ENCODE measurements around the gene SOD3. TPM values are rescaled to one million over a fixed set of nuclear protein-coding genes. Genes with fewer than 3 reads are reported as not detected.

Gene SOD3
- total RNA-seq, 2 donors from 2014 or later, result not detected

DNA sequence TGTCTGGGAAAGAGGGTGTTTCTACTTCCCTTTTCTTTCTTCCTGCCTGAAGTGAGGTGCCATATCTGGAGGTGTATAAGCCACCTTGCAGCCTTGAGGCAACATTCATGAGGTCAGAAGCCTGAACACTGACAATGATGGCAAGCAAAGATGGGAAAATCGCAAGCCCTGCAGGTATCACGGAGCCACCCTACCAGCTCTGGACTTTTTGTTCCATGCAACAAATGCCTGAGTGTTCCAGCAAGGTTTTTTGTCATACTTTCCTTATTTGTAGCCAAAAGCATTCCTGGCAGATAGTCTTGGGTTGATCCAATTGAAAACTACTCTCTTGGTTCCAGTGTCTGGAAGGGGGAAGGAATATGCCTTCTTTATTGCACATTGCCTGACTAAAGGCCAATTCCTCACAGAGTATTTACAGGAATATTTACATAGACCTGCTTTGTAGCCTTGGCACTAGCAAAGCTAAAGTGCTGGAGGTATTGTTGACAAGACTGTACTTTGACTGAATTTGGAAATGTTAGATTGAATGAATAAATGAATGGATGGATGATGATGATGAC lies 14.4 kb upstream of the SOD3 start:
- H3K9me3 ChIP-seq (ENCODE audit: control insufficient read depth, low read length, poor library complexity, severe bottlenecking), result no peaks in the 10 kb centered on the region
- Mint-ChIP-seq H3K27me3 (no peaks in the 10 kb centered on the region), H3K36me3 (ENCODE audit: low read depth) (no peaks in the 10 kb centered on the region), H3K4me1 (no peaks in the 10 kb centered on the region), H3K27ac (no peak overlapping the region), H3K4me3 (no peak overlapping the region)
- ATAC-seq, result no peak
- DNase-seq, result no peak

DNA sequence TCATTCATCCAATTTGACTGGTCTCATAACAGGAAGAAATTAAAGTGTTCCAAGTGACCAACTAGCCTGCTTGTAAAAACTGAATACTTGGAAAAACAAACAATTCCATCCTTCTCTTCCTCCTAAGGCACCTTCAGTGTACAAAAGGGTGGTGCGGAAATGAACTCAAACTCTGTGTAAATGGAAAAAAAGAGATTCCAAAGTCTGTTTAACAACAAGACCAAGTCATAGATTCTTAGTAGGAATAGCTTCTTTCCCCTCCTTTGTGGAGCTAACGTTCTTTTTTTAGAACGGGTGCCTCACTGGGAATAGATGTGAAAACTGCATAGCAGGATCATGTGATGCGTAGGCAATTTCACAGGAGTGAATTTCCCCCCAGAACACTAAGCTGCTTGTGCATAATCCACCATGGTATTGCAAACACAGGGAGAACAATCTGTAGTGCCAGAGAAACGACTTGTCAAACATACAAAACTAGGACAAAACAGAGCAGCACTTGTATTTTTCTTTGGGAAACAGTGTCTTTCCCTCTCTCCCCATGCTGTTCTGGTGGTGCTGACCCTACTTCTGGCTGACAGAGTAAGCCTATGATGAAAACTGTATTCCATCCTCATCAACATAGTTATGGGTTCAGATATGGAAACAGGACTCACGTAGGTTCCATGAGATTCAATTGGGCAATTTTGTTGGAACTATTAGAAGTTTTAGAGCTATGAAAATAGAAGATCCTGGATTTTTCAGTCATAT lies 13.2 kb upstream of the SOD3 start:
- H3K36me3 Mint-ChIP-seq (ENCODE audit: low read depth), result no peaks in the 10 kb centered on the region
- no peak overlapping the region for H3K4me3 Mint-ChIP-seq
- H3K27ac Mint-ChIP-seq, result no peak overlapping the region
- H3K4me1 Mint-ChIP-seq, result no peaks in the 10 kb centered on the region
- no peaks in the 10 kb centered on the region for H3K27me3 Mint-ChIP-seq
- DNase-seq (no peak), ATAC-seq (no peak)
- H3K9me3 ChIP-seq (ENCODE audit: control insufficient read depth, low read length, poor library complexity, severe bottlenecking), result no peaks in the 10 kb centered on the region

DNA sequence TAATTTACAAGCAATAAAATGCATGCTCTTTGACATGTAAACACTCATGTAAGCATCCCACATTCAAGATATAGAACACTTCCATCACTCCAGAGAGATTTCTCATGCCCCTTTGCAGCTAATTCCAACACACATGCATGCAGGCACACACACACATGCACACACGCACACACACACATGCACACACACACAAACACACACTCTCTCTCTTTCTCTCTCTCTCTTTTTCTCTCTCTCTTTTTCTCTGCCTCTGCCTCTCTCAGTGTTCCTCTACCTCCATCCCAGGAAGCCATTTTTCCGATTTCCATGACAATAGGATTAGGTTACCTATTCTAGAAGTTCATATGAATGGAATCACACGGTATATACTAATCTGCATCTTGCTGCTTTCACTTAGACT lies 11.9 kb upstream of the SOD3 start:
- Mint-ChIP-seq H3K4me3 (no peak overlapping the region), H3K4me1 (no peaks in the 10 kb centered on the region), H3K36me3 (ENCODE audit: low read depth) (no peaks in the 10 kb centered on the region), H3K27ac (no peak overlapping the region), H3K27me3 (no peaks in the 10 kb centered on the region)
- ATAC-seq (no peak), DNase-seq (no peak)
- no peaks in the 10 kb centered on the region for H3K9me3 ChIP-seq (ENCODE audit: control insufficient read depth, low read length, poor library complexity, severe bottlenecking)

GRCh38 chr4:24791043-24791442 lies 4.3 kb upstream of the SOD3 start:
- Mint-ChIP-seq H3K4me1 (peaks cover 2% of the 10 kb centered on the region), H3K4me3 (no peak overlapping the region), H3K36me3 (ENCODE audit: low read depth) (no peaks in the 10 kb centered on the region), H3K27ac (no peak overlapping the region), H3K27me3 (peaks cover 22% of the 10 kb centered on the region)
- DNase-seq, result no peak
- no peak for ATAC-seq
- H3K9me3 ChIP-seq (ENCODE audit: control insufficient read depth, low read length, poor library complexity, severe bottlenecking), result no peaks in the 10 kb centered on the region

GRCh38 chr4:24792552-24792951 lies 2.8 kb upstream of the SOD3 start:
- Mint-ChIP-seq H3K27ac (no peak overlapping the region), H3K4me1 (peaks cover 2% of the 10 kb centered on the region), H3K4me3 (no peak overlapping the region), H3K27me3 (peaks cover 22% of the 10 kb centered on the region), H3K36me3 (ENCODE audit: low read depth) (no peaks in the 10 kb centered on the region)
- no peak for DNase-seq
- no peak for ATAC-seq
- no peaks in the 10 kb centered on the region for H3K9me3 ChIP-seq (ENCODE audit: control insufficient read depth, low read length, poor library complexity, severe bottlenecking)

DNA sequence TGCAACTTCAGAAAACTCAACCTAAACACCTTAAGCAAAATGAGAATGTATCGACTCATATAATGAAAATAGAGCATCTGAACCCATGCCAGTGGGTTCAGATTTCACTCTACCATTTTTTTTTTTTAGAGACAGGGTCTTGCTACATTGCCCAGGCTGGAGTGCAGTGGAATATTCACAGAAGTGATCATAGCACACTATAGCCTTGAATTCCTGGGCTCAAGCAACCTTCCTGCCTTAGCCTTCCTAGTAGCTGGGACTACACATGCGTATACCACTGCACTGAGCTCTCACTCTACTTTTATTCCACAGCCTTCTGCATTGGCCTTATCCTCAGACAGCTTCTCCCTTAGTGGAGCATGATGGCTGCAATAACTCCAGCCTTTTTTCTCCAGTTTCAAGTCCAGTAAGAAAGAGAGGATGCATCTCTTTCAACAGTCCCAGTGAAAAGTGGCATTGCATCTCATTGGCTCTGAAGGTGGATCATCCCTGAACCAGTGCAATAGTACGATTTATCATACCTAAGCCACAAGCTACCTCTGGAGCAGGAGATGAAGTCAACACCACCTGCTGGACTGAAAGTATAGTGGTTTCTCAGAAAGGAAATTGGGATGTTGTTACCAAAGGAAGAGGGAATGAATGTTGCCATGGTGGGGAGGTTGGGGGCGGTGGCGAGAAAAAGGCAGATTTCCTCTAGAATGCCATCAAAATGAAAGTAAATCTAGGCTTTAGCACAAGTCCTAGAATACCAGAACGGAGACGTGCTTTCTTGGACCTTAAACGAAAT lies 2.0 kb upstream of the SOD3 start:
- Mint-ChIP-seq H3K36me3 (ENCODE audit: low read depth) (no peaks in the 10 kb centered on the region), H3K4me1 (peaks cover 2% of the 10 kb centered on the region), H3K4me3 (no peak overlapping the region), H3K27ac (no peak overlapping the region), H3K27me3 (peaks cover 28% of the 10 kb centered on the region)
- DNase-seq (no peak), ATAC-seq (no peak)
- H3K9me3 ChIP-seq (ENCODE audit: control insufficient read depth, low read length, poor library complexity, severe bottlenecking), result no peaks in the 10 kb centered on the region

- no peak for DNase-seq
Observed at GRCh38 chr4:24794051-24794450, 1.3 kb upstream of the SOD3 start.

GRCh38 chr4:24794480-24794879 lies 893 bp upstream of the SOD3 start:
- no peak for DNase-seq
- ATAC-seq, result no peak
- Mint-ChIP-seq H3K4me1 (peaks cover 2% of the 10 kb centered on the region), H3K27me3 (peaks cover 35% of the 10 kb centered on the region), H3K36me3 (ENCODE audit: low read depth) (no peaks in the 10 kb centered on the region), H3K4me3 (no peak overlapping the region), H3K27ac (no peak overlapping the region)
- H3K9me3 ChIP-seq (ENCODE audit: control insufficient read depth, low read length, poor library complexity, severe bottlenecking), result no peaks in the 10 kb centered on the region

More at GRCh38 chr4:24794051-24794450, 1.3 kb upstream of the SOD3 start:
- peaks cover 34% of the 10 kb centered on the region for H3K27me3 Mint-ChIP-seq
- no peak overlapping the region for H3K27ac Mint-ChIP-seq
- peaks cover 2% of the 10 kb centered on the region for H3K4me1 Mint-ChIP-seq
- H3K4me3 Mint-ChIP-seq, result no peak overlapping the region
- H3K36me3 Mint-ChIP-seq (ENCODE audit: low read depth), result no peaks in the 10 kb centered on the region
- H3K9me3 ChIP-seq (ENCODE audit: control insufficient read depth, low read length, poor library complexity, severe bottlenecking), result no peaks in the 10 kb centered on the region
- ATAC-seq, result no peak

DNA sequence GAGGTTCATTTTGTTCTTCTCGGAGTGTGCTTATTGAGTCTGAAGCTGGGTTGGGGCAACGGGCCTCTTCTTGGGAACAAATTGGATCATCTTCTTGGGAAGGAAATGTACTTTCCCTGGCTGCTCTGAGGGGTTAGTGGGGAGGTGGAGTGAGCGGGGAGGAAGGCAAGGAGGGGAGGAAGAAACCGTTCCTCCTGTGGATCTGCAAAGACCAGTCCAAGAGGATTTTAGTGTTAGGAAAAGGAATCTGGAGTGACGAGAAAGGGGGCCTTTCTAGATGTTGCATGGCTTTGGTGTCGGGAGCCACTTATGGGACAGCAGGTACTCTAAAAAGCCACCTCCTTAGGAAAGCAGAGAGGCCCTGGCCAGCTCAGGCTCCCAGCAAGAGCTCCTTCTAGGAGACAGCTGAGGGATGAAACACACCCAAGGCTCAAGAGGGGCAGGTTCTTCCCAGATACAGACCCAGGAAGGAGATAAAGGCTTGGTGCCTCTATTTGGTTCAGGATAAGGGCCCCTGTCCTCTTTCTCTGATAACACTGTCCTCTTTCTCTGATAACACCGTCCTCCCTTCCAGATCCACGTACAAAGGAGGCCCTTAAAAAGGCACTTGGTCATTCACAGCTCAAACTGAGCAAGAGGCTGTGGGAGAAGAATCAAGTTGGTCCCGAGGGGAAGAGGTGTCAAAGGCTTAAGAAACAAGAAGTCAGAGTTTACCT lies 451 bp downstream of the SOD3 start:
- Mint-ChIP-seq H3K4me3 (no peak overlapping the region), H3K4me1 (peaks cover 2% of the 10 kb centered on the region), H3K27ac (no peak overlapping the region), H3K27me3 (peaks cover 38% of the 10 kb centered on the region), H3K36me3 (ENCODE audit: low read depth) (no peaks in the 10 kb centered on the region)
- ATAC-seq (no peak), DNase-seq (no peak)
- H3K9me3 ChIP-seq (ENCODE audit: control insufficient read depth, low read length, poor library complexity, severe bottlenecking), result no peaks in the 10 kb centered on the region

DNA sequence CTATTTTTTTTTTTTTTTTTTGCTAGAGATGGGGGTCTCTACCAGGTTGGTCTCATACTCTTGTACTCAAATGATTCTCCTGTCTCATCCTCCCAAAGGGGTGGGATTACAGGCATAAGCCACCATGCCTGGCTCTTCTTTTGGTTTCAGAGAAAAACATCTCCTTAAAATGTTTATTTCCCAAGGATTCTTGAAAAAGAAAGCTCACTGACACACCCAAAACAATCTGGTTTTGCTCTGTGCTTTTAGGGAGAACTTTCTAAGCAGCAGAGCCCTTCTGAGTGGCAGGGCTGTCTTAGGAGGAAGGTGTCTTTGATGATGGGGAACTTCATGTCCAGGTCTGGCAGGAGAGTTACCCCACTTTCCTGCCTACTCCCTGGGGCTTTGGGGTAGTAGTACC lies 1.2 kb downstream of the SOD3 start:
- ATAC-seq (no peak), DNase-seq (no peak)
- H3K9me3 ChIP-seq (ENCODE audit: control insufficient read depth, low read length, poor library complexity, severe bottlenecking), result no peaks in the 10 kb centered on the region
- Mint-ChIP-seq H3K4me3 (no peak overlapping the region), H3K36me3 (ENCODE audit: low read depth) (no peaks in the 10 kb centered on the region), H3K27ac (no peak overlapping the region), H3K4me1 (peaks cover 2% of the 10 kb centered on the region), H3K27me3 (peaks cover 43% of the 10 kb centered on the region)

DNA sequence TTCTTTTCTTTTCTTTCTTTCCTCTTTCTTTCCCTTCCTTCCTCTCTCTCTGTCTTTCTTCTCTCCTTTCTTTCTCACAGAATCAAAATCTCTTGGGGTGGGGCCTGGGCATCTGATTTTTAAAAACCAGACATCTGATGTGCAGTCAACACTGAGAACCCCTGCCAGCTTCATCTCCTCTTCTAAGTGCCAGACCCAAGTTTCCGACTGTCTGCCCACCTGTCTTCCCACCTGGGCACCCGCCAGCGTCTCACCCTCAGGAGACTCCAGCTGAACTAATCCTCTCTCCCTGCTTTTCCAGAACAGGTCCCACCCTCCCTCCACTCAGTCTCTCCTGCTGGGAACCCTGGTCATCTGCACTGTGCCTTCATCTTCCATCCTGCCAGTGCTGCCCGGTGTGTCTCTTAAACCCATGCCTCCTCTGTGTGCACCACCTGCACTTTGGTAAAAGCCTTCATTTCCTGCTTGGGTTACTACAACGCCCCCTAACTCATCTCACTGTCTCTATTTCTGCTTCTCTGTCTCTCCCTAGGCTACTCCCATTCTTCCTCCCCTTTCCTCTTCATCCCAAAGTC lies 2.8 kb downstream of the SOD3 start:
- Mint-ChIP-seq H3K4me3 (no peak overlapping the region), H3K4me1 (peaks cover 2% of the 10 kb centered on the region), H3K27ac (no peak overlapping the region), H3K36me3 (ENCODE audit: low read depth) (no peaks in the 10 kb centered on the region), H3K27me3 (peaks cover 49% of the 10 kb centered on the region)
- no peak for DNase-seq
- no peak for ATAC-seq
- H3K9me3 ChIP-seq (ENCODE audit: control insufficient read depth, low read length, poor library complexity, severe bottlenecking), result no peaks in the 10 kb centered on the region

DNA sequence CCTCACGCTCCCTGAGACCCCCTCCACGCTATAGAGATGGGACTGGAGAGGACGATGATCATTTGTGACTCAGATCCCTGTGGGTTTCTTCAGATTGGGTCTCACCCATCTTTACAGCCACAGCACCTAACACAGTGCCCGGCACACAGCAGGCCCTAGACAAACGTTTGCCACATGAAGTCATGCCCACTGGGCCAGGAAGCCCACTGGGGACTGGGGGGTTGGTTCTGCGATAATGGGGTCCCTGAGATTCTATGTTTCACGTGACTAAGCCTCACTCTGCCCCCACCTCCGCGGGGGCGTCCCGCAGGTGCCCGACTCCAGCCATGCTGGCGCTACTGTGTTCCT lies 3.8 kb downstream of the SOD3 start:
- no peak for DNase-seq
- Mint-ChIP-seq H3K4me3 (no peak overlapping the region), H3K27me3 (peaks cover 52% of the 10 kb centered on the region), H3K27ac (no peak overlapping the region), H3K4me1 (peaks cover 2% of the 10 kb centered on the region), H3K36me3 (ENCODE audit: low read depth) (no peaks in the 10 kb centered on the region)
- ATAC-seq, result no peak
- H3K9me3 ChIP-seq (ENCODE audit: control insufficient read depth, low read length, poor library complexity, severe bottlenecking), result no peaks in the 10 kb centered on the region
